ENCODE results near the gene OR2L8. TPM values are rescaled to one million over a fixed set of nuclear protein-coding genes. Genes with fewer than 3 reads are reported as not detected.

Gene OR2L8
- total RNA-seq, 2 experiments from 2014 or later: 0.29 to 0.34 TPM

GRCh38 chr1:247908766-247909165 lies 39.9 kb upstream of the OR2L8 start:
- H3K4me1 Mint-ChIP-seq (ENCODE audit: low read depth): peaks cover 13% of the 10 kb centered on the region
- peaks cover 5% of the 10 kb centered on the region for H3K36me3 Mint-ChIP-seq (ENCODE audit: low read depth)
- H3K27me3 Mint-ChIP-seq: no peaks in the 10 kb centered on the region
- no peak overlapping the region for H3K4me3 Mint-ChIP-seq
- peaks cover 6% of the 10 kb centered on the region for H3K9me3 Mint-ChIP-seq
- DNase-seq (no peak), ATAC-seq (no peak)
- ChIA-PET CTCF (interaction anchor here (0.8 kb wide), 1 partner anchor 51 kb away, joined by 3 read pairs; no protein-coding TSS in a partner anchor), POLR2A (no interaction called here)
- no peak overlapping the region for H3K27ac Mint-ChIP-seq
- TF ChIP-seq, protein P1, sequence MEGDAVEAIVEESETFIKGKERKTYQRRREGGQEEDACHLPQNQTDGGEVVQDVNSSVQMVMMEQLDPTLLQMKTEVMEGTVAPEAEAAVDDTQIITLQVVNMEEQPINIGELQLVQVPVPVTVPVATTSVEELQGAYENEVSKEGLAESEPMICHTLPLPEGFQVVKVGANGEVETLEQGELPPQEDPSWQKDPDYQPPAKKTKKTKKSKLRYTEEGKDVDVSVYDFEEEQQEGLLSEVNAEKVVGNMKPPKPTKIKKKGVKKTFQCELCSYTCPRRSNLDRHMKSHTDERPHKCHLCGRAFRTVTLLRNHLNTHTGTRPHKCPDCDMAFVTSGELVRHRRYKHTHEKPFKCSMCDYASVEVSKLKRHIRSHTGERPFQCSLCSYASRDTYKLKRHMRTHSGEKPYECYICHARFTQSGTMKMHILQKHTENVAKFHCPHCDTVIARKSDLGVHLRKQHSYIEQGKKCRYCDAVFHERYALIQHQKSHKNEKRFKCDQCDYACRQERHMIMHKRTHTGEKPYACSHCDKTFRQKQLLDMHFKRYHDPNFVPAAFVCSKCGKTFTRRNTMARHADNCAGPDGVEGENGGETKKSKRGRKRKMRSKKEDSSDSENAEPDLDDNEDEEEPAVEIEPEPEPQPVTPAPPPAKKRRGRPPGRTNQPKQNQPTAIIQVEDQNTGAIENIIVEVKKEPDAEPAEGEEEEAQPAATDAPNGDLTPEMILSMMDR (IDR thresholded peaks at IDR 0.05): no peak
- intact Hi-C loops (cut with micrococcal nuclease): no loop called here

- Mint-ChIP-seq H3K27me3 (peaks cover 2% of the 10 kb centered on the region), H3K36me3 (ENCODE audit: low read depth) (no peaks in the 10 kb centered on the region), H3K27ac (no peak overlapping the region), H3K9me3 (no peaks in the 10 kb centered on the region), H3K4me1 (ENCODE audit: low read depth) (no peaks in the 10 kb centered on the region), H3K4me3 (no peak overlapping the region)
- ATAC-seq (no peak), DNase-seq (no peak)
- TF ChIP-seq, protein P1 (IDR thresholded peaks at IDR 0.05): no peak
- ChIA-PET POLR2A (no interaction called here), CTCF (interaction anchor here (1.2 kb wide), 1 partner anchor 23 kb away, joined by 3 read pairs; no protein-coding TSS in a partner anchor)
- intact Hi-C loops (cut with micrococcal nuclease): no loop called here
Observed at GRCh38 chr1:247913786-247914185, 34.9 kb upstream of the OR2L8 start.

DNA sequence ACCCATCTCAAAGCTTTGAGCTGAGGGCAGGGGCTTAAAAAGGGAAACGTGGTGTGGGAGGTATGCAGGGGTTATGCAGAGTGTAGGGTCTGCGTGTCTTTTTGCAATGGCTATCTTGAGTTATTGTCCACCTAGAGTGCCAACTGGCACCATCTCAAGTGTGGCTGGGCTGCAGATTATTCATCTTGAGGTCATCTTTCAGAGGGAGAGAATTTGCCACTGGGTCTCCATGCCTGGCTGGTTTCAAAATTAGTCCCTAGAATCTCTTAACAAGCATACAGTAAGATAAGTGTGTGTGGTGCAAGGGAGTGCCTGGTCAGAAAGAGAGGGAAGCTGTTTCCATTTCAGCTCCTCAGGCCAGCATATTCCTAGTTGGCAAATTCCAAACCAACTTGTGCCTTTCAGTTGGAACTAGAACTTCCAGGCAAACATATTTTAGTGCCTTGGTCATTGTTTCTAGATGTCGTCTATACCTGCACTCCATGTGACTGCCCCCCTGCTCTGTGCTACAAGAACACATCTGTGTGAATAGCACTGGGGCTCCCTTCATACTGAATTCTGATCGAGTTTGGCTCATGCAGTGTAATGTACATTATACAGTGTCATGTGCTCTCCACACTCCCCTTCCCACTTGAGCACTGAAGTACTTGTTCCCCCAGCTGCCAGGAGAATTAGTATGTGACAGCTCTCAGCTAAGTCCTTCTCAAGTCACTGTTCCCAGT lies 33.6 kb upstream of the OR2L8 start:
- Mint-ChIP-seq H3K4me1 (ENCODE audit: low read depth) (no peaks in the 10 kb centered on the region), H3K4me3 (no peak overlapping the region), H3K9me3 (no peaks in the 10 kb centered on the region), H3K27ac (no peak overlapping the region), H3K27me3 (peaks cover 4% of the 10 kb centered on the region), H3K36me3 (ENCODE audit: low read depth) (no peaks in the 10 kb centered on the region)
- TF ChIP-seq, protein P1 (IDR thresholded peaks at IDR 0.05): no peak
- DNase-seq (no peak), ATAC-seq (no peak)
- intact Hi-C loops (cut with micrococcal nuclease): no loop called here
- CTCF ChIA-PET: interaction anchor here (1.2 kb wide), 1 partner anchor 21 kb away, joined by 3 read pairs; no protein-coding TSS in a partner anchor
- POLR2A ChIA-PET: no interaction called here

GRCh38 chr1:247919952-247920351 lies 28.7 kb upstream of the OR2L8 start, which contains the start of gene OR2T8:
Gene OR2T8, plus strand, starts transcription at chr1:247920252. Its CDS starts 766 bp downstream, at chr1:247921018.
- DNase-seq (no peak), ATAC-seq (no peak)
- Mint-ChIP-seq H3K36me3 (ENCODE audit: low read depth) (no peaks in the 10 kb centered on the region), H3K9me3 (no peaks in the 10 kb centered on the region), H3K4me1 (ENCODE audit: low read depth) (no peaks in the 10 kb centered on the region), H3K27ac (no peak within 1 kb of the TSS), H3K4me3 (no peak within 1 kb of the TSS), H3K27me3 (peaks cover 4% of the 10 kb centered on the region)
- intact Hi-C loops (cut with micrococcal nuclease): no loop called here
- ChIA-PET CTCF (no interaction called here), POLR2A (no interaction called here)
- TF ChIP-seq, protein P1 (IDR thresholded peaks at IDR 0.05): no peak

- Mint-ChIP-seq H3K27me3 (peaks cover 1% of the 10 kb centered on the region), H3K27ac (no peak overlapping the region), H3K4me1 (ENCODE audit: low read depth) (no peaks in the 10 kb centered on the region), H3K4me3 (no peak overlapping the region), H3K9me3 (no peaks in the 10 kb centered on the region), H3K36me3 (ENCODE audit: low read depth) (no peaks in the 10 kb centered on the region)
- POLR2A ChIA-PET: no interaction called here
- DNase-seq (no peak), ATAC-seq (no peak)
- TF ChIP-seq, protein P1 (IDR thresholded peaks at IDR 0.05): no peak
- intact Hi-C loops (cut with micrococcal nuclease): no loop called here
- CTCF ChIA-PET: no interaction called here
Observed at GRCh38 chr1:247923941-247924340, 24.7 kb upstream of the OR2L8 start.

All from activated CD8-positive, alpha-beta T cell treated with anti-CD3 and anti-CD28 coated beads for 36 hours (primary cell).